GM12878 (cell line): Measurements from ENCODE around the gene PDZRN3. TPM values are rescaled to one million over a fixed set of nuclear protein-coding genes. Genes with fewer than 3 reads are reported as not detected.

Experiments
- ATAC-seq: fragments of 200-7000 bp; cut with Tn5 transposase; 3 replicates; pipeline ENCODE4 v1.9.1; 2020; ENCODE audit warnings: mild to moderate bottlenecking, moderate library complexity
- BruUV-seq: library from RNA; stranded (reverse); fragments of 400-500 nt; replicated peaks from 2 replicates; lab custom pipeline; 2021; lab: Mats Ljungman, UMichigan
- CTCF ChIA-PET: fragments of 300-600 bp; sonication (Branson Sonifier 250); formaldehyde crosslinking; extraction: SDS; loops from one replicate; lab custom pipeline; 2021; ENCODE audit warnings: inconsistent platforms; lab: Yijun Ruan, JAX
- POLR2A ChIA-PET: fragments of 350-600 bp; formaldehyde crosslinking; extraction: SDS; loops from one replicate; lab custom pipeline; 2021; ENCODE audit warnings: inconsistent platforms; lab: Charles Lee
- RAD21 ChIA-PET: fragments of 300-600 bp; sonication (Branson Sonifier 250); formaldehyde crosslinking; loops from one replicate; lab custom pipeline; 2023; ENCODE audit warnings: antibody characterized with exemption; ENCODE audit not compliant: unreplicated experiment; lab: Charles Lee
- SMC1A ChIA-PET: fragments of 300-600 bp; sonication (Branson Sonifier 250); formaldehyde crosslinking; loops from one replicate; lab custom pipeline; 2023; ENCODE audit not compliant: unreplicated experiment, uncharacterized antibody; lab: Charles Lee
- DNase-seq: peaks from one replicate; pipeline ENCODE4 v3.0.0-alpha.2; 2011; ENCODE audit warnings: low read depth, low spot score
- FAIRE-seq: peaks from 3 replicates; lab custom pipeline; 2011; peaks lifted over from hg19 to GRCh38; lab: Jason Lieb, UNC
- H2AFZ ChIP-seq: 2 replicates; pipeline ENCODE4 v1.6.0; 2011; ENCODE audit warnings: low read depth, low read length, control low read depth; ENCODE audit not compliant: control insufficient read depth
- H3K27ac ChIP-seq: 2 replicates; pipeline ENCODE4 v1.5.1; 2011; ENCODE audit warnings: control low read depth; ENCODE audit not compliant: control insufficient read depth, insufficient read depth
- H3K27me3 ChIP-seq, 2 experiments: replicated peaks in 1 of 2; 2 replicates each; pipeline versions ENCODE4 v1.6.0 to v1.6.1; 2011; ENCODE audit warnings: low read length in 1 of 2; ENCODE audit not compliant: control insufficient read depth in 2 of 2, insufficient read depth in 2 of 2
- H3K36me3 ChIP-seq, 2 experiments: 2 replicates each; pipeline ENCODE4 v1.5.1; 2011; ENCODE audit warnings: low read length in 1 of 2; ENCODE audit not compliant: control insufficient read depth in 2 of 2, insufficient read depth in 2 of 2
- H3K4me1 ChIP-seq: 2 replicates; pipeline ENCODE4 v1.6.1; 2011; ENCODE audit warnings: mild to moderate bottlenecking, low read length, moderate library complexity, mixed read lengths; ENCODE audit not compliant: control insufficient read depth, insufficient read depth
- H3K4me2 ChIP-seq: 2 replicates; pipeline ENCODE4 v1.6.0; 2011; ENCODE audit warnings: control low read depth; ENCODE audit not compliant: control insufficient read depth, insufficient read depth
- H3K4me3 ChIP-seq: fragments of 200-600 bp; sonication (generic); 2 replicates; pipeline ENCODE4 v1.5.1; 2016
- H3K79me2 ChIP-seq: 2 replicates; pipeline ENCODE4 v1.6.0; 2011; ENCODE audit warnings: low read length; ENCODE audit not compliant: control insufficient read depth, insufficient read depth
- H3K9ac ChIP-seq: 2 replicates; pipeline ENCODE4 v1.8.0; 2011; ENCODE audit warnings: low read length, control low read depth, mixed read lengths; ENCODE audit not compliant: control insufficient read depth, insufficient read depth
- H3K9me3 ChIP-seq: replicated peaks from 3 replicates; pipeline ENCODE4 v1.5.1; 2011; ENCODE audit warnings: mild to moderate bottlenecking, low read length; ENCODE audit not compliant: control insufficient read depth, insufficient read depth
- H4K20me1 ChIP-seq: 2 replicates; pipeline ENCODE4 v1.6.0; 2011; ENCODE audit not compliant: control insufficient read depth, insufficient read depth
- CHD4 ChIP-seq: fragments of 200-600 bp; sonication (generic); IDR thresholded peaks from 2 replicates; pipeline ENCODE4 v1.6.1; 2016; ENCODE audit warnings: mild to moderate bottlenecking
- FOXM1 ChIP-seq: IDR thresholded peaks from 2 replicates; pipeline ENCODE4 v1.6.1; 2012; ENCODE audit warnings: low read depth, mild to moderate bottlenecking, inconsistent platforms, low read length, moderate library complexity
- MEF2B ChIP-seq: fragments of 450-650 bp; IDR thresholded peaks from 2 replicates; pipeline ENCODE4 v1.6.1; 2018; ENCODE audit warnings: mild to moderate bottlenecking, moderate library complexity; ENCODE audit not compliant: partially characterized antibody, poor library complexity, severe bottlenecking
- NBN ChIP-seq: fragments of 450-650 bp; IDR thresholded peaks from 2 replicates; pipeline ENCODE4 v1.6.1; 2016
- NFXL1 ChIP-seq: fragments of 450-650 bp; IDR thresholded peaks from 2 replicates; pipeline ENCODE4 v1.6.1; 2017; ENCODE audit warnings: antibody characterized with exemption, mild to moderate bottlenecking, borderline replicate concordance
- PAX8 ChIP-seq: fragments of 450-650 bp; IDR thresholded peaks from 2 replicates; pipeline ENCODE4 v1.6.1; 2017; ENCODE audit warnings: mild to moderate bottlenecking, moderate library complexity
- PML ChIP-seq: IDR thresholded peaks from 2 replicates; pipeline ENCODE4 v1.6.1; 2012; ENCODE audit warnings: low read length, inconsistent platforms
- REST ChIP-seq: IDR thresholded peaks from 2 replicates; pipeline ENCODE4 v1.6.1; 2012; ENCODE audit warnings: mild to moderate bottlenecking, low read depth, low read length
- SREBF1 ChIP-seq: IDR thresholded peaks from 2 replicates; pipeline ENCODE4 v1.6.1; 2012; ENCODE audit warnings: mild to moderate bottlenecking, low read length
- ZBTB40 ChIP-seq: fragments of 450-650 bp; IDR thresholded peaks from 2 replicates; pipeline ENCODE4 v1.6.1; 2016; ENCODE audit warnings: mild to moderate bottlenecking, moderate library complexity, borderline replicate concordance
- whole genome bisulfite sequencing: methylation state at CpG from one replicate; pipeline ENCODE4 v1.1.6; 2016; ENCODE audit warnings: low lambda C conversion rate; ENCODE audit not compliant: insufficient replicate concordance, insufficient coverage; ENCODE audit errors: missing lambda C conversion rate; 5-methylcytosine and 5-hydroxymethylcytosine counted together
- in situ Hi-C: fragments of 300-500 bp; cut with MboI; formaldehyde crosslinking; loops from 9 replicates; pipeline ENCODE4 v1.14.3; 2018; ENCODE audit warnings: mixed read lengths
- intact Hi-C: fragments of 100-400 bp; cut with micrococcal nuclease; formaldehyde crosslinking; loops from one replicate; pipeline ENCODE4 v1.14.2; 2022; ENCODE audit not compliant: unreplicated experiment
- polyA plus RNA-seq, 11 experiments: library from polyadenylated mRNA; depleted of rRNA in 4 of 11; unstranded in 6 of 11; stranded (reverse) in 5 of 11; fragments of >200 nt; fragmentation: Nextera tagmentation in 4 of 11; fragmentation: Illumina TruSeq in 1 of 11; extraction: Ambion mirVana in 4 of 11; extraction: Trizol in 1 of 11; gene quantifications; 1 replicate in 1 of 11; 2 replicates in 10 of 11; pipeline versions ENCODE4 v1.2.1 to v1.2.3, GENCODE V29; 2011 to 2016; ENCODE audit warnings: inconsistent platforms in 2 of 11, missing spikeins in 2 of 11, low read depth in 1 of 11
- total RNA-seq, 4 experiments: library from RNA; depleted of rRNA in 3 of 4; stranded (reverse); fragments of >200 nt in 3 of 4; fragmentation: Illumina TruSeq in 1 of 4; extraction: Trizol in 1 of 4; gene quantifications; 2 replicates each; pipeline versions ENCODE4 v1.2.1 to v1.2.3, GENCODE V29; 2013 to 2021

The PDZRN3 gene
- total and polyA plus RNA-seq, 10 of the 15 experiments (the other 5 are each of a cell fraction or from before 2014, with no cell fraction given) = 0.07 to 0.37 (median 0.12) TPM; not detected in 6

- ChIA-PET POLR2A (no interaction called here), SMC1A (no interaction called here)
- Histone ChIP-seq H3K79me2 (no peaks in the 10 kb centered on the region), H3K36me3 (no peaks in the 10 kb centered on the region), H3K9me3 (no peaks in the 10 kb centered on the region)
- TF ChIP-seq PAX8 (no peak), NBN (no peak), REST (no peak), FOXM1 (no peak), MEF2B (no peak), CHD4 (no peak), ZBTB40 (no peak), PML (no peak), SREBF1 (no peak), NFXL1 (no peak)
- TF ChIP-seq, all 136 proteins: peak for 0
- in situ Hi-C loops (no loop called here), intact Hi-C loops (no loop called here)
- H3K27ac ChIP-seq = no peak overlapping the region
- no TSS peak for BruUV-seq
- ATAC-seq (no peak), FAIRE-seq (no peak), DNase-seq (no peak)
- 35% methylated on average over 1 of the region's 2 CpGs for WGBS
- no peak overlapping the region for H3K9ac ChIP-seq
- CTCF ChIA-PET = no interaction called here
- H3K4me3 ChIP-seq = no peak overlapping the region
- H3K4me2 ChIP-seq = no peak overlapping the region
- no peaks in the 10 kb centered on the region; a peak in 1 of 4 replicates for H3K27me3 ChIP-seq
- H3K4me1 ChIP-seq = no peaks in the 10 kb centered on the region
- RAD21 ChIA-PET = no interaction called here
- no peaks in the 10 kb centered on the region for H4K20me1 ChIP-seq
- H2AFZ ChIP-seq = no peak overlapping the region
Observed at GRCh38 chr3:73422571-73422970, 202.2 kb downstream of the PDZRN3 start.
